ENCODE data around the gene WDR45B. TPM values are rescaled to one million over a fixed set of nuclear protein-coding genes. Genes with fewer than 3 reads are reported as not detected.

The WDR45B gene
- total RNA-seq, 1 donor from 2014 or later: 40.7 TPM

- Histone ChIP-seq H3K36me3 (ENCODE audit: control insufficient read depth in 3 of 3, insufficient read depth in 3 of 3, low read length in 3 of 3) (peaks cover 5 to 22% (median 6%) of the 10 kb centered on the region in 3 donors), H3K4me1 (ENCODE audit: control insufficient read depth in 3 of 3, insufficient read depth in 3 of 3, low read length in 3 of 3) (peaks cover 0 to 8% (median 6%) of the 10 kb centered on the region in 3 donors), H3K9me3 (ENCODE audit: control insufficient read depth in 3 of 3, low read length in 3 of 3) (no peaks in the 10 kb centered on the region), H3K4me3 (ENCODE audit: low read length in 3 of 3) (no peak overlapping the region), H3K27me3 (ENCODE audit: control insufficient read depth in 3 of 3, insufficient read depth in 3 of 3, low read length in 3 of 3) (no peaks in the 10 kb centered on the region), H3K9ac (ENCODE audit: low read depth in 1 of 3, low read length in 3 of 3) (no peak overlapping the region), H3K27ac (ENCODE audit: low read depth, low read length) (no peak overlapping the region)
Observed at GRCh38 chr17:82636626-82637598, 11.3 kb downstream of the WDR45B start.

GRCh38 chr17:82633343-82633742 lies 14.9 kb downstream of the WDR45B start:
- no peak overlapping the region for H3K27ac ChIP-seq (ENCODE audit: low read depth, low read length)
- no peak overlapping the region for H3K9ac ChIP-seq (ENCODE audit: low read depth in 1 of 3, low read length in 3 of 3)
- H3K36me3 ChIP-seq (ENCODE audit: control insufficient read depth in 3 of 3, insufficient read depth in 3 of 3, low read length in 3 of 3): peaks cover 8 to 23% (median 22%) of the 10 kb centered on the region in 3 donors
- no peaks in the 10 kb centered on the region for H3K9me3 ChIP-seq (ENCODE audit: control insufficient read depth in 3 of 3, low read length in 3 of 3)
- H3K4me1 ChIP-seq (ENCODE audit: control insufficient read depth in 3 of 3, insufficient read depth in 3 of 3, low read length in 3 of 3): no peaks in the 10 kb centered on the region
- no peaks in the 10 kb centered on the region for H3K27me3 ChIP-seq (ENCODE audit: control insufficient read depth in 3 of 3, insufficient read depth in 3 of 3, low read length in 3 of 3)
- no peak overlapping the region for H3K4me3 ChIP-seq (ENCODE audit: low read length in 3 of 3)

GRCh38 chr17:82632451-82632850 lies 15.8 kb downstream of the WDR45B start:
- Histone ChIP-seq H3K36me3 (ENCODE audit: control insufficient read depth in 3 of 3, insufficient read depth in 3 of 3, low read length in 3 of 3) (peaks cover 15 to 24% (median 23%) of the 10 kb centered on the region in 3 donors), H3K4me1 (ENCODE audit: control insufficient read depth in 3 of 3, insufficient read depth in 3 of 3, low read length in 3 of 3) (peaks cover 0 to 1% (median 0%) of the 10 kb centered on the region in 3 donors), H3K27me3 (ENCODE audit: control insufficient read depth in 3 of 3, insufficient read depth in 3 of 3, low read length in 3 of 3) (no peaks in the 10 kb centered on the region), H3K9me3 (ENCODE audit: control insufficient read depth in 3 of 3, low read length in 3 of 3) (no peaks in the 10 kb centered on the region), H3K9ac (ENCODE audit: low read depth in 1 of 3, low read length in 3 of 3) (no peak overlapping the region), H3K4me3 (ENCODE audit: low read length in 3 of 3) (no peak overlapping the region), H3K27ac (ENCODE audit: low read depth, low read length) (no peak overlapping the region)

- Histone ChIP-seq H3K36me3 (ENCODE audit: control insufficient read depth in 3 of 3, insufficient read depth in 3 of 3, low read length in 3 of 3) (peaks cover 22 to 31% (median 27%) of the 10 kb centered on the region in 3 donors), H3K9ac (ENCODE audit: low read depth in 1 of 3, low read length in 3 of 3) (no peak overlapping the region), H3K4me1 (ENCODE audit: control insufficient read depth in 3 of 3, insufficient read depth in 3 of 3, low read length in 3 of 3) (peaks cover 0 to 5% (median 0%) of the 10 kb centered on the region in 3 donors), H3K27ac (ENCODE audit: low read depth, low read length) (no peak overlapping the region), H3K9me3 (ENCODE audit: control insufficient read depth in 3 of 3, low read length in 3 of 3) (no peaks in the 10 kb centered on the region), H3K27me3 (ENCODE audit: control insufficient read depth in 3 of 3, insufficient read depth in 3 of 3, low read length in 3 of 3) (no peaks in the 10 kb centered on the region), H3K4me3 (ENCODE audit: low read length in 3 of 3) (no peak overlapping the region)
Observed at GRCh38 chr17:82631544-82631943, 16.7 kb downstream of the WDR45B start.

- Histone ChIP-seq H3K9me3 (ENCODE audit: control insufficient read depth in 3 of 3, low read length in 3 of 3) (no peaks in the 10 kb centered on the region), H3K4me3 (ENCODE audit: low read length in 3 of 3) (no peak overlapping the region), H3K9ac (ENCODE audit: low read depth in 1 of 3, low read length in 3 of 3) (no peak overlapping the region), H3K4me1 (ENCODE audit: control insufficient read depth in 3 of 3, insufficient read depth in 3 of 3, low read length in 3 of 3) (peaks cover 0 to 5% (median 0%) of the 10 kb centered on the region in 3 donors), H3K27me3 (ENCODE audit: control insufficient read depth in 3 of 3, insufficient read depth in 3 of 3, low read length in 3 of 3) (no peaks in the 10 kb centered on the region), H3K36me3 (ENCODE audit: control insufficient read depth in 3 of 3, insufficient read depth in 3 of 3, low read length in 3 of 3) (peaks cover 29 to 37% (median 32%) of the 10 kb centered on the region in 3 donors), H3K27ac (ENCODE audit: low read depth, low read length) (no peak overlapping the region)
Observed at GRCh38 chr17:82630212-82630611, 18.0 kb downstream of the WDR45B start.

GRCh38 chr17:82629748-82630147 lies 18.5 kb downstream of the WDR45B start:
- Histone ChIP-seq H3K4me3 (ENCODE audit: low read length in 3 of 3) (no peak overlapping the region), H3K4me1 (ENCODE audit: control insufficient read depth in 3 of 3, insufficient read depth in 3 of 3, low read length in 3 of 3) (peaks cover 0 to 5% (median 0%) of the 10 kb centered on the region in 3 donors), H3K9ac (ENCODE audit: low read depth in 1 of 3, low read length in 3 of 3) (no peak overlapping the region), H3K27ac (ENCODE audit: low read depth, low read length) (no peak overlapping the region), H3K9me3 (ENCODE audit: control insufficient read depth in 3 of 3, low read length in 3 of 3) (no peaks in the 10 kb centered on the region), H3K36me3 (ENCODE audit: control insufficient read depth in 3 of 3, insufficient read depth in 3 of 3, low read length in 3 of 3) (peaks cover 33 to 42% (median 35%) of the 10 kb centered on the region in 3 donors), H3K27me3 (ENCODE audit: control insufficient read depth in 3 of 3, insufficient read depth in 3 of 3, low read length in 3 of 3) (no peaks in the 10 kb centered on the region)

- H3K4me1 ChIP-seq (ENCODE audit: control insufficient read depth in 3 of 3, insufficient read depth in 3 of 3, low read length in 3 of 3): peaks cover 0 to 5% (median 0%) of the 10 kb centered on the region in 3 donors
- no peak overlapping the region for H3K27ac ChIP-seq (ENCODE audit: low read depth, low read length)
- H3K9me3 ChIP-seq (ENCODE audit: control insufficient read depth in 3 of 3, low read length in 3 of 3): no peaks in the 10 kb centered on the region
- H3K4me3 ChIP-seq (ENCODE audit: low read length in 3 of 3): no peak overlapping the region
- no peaks in the 10 kb centered on the region for H3K27me3 ChIP-seq (ENCODE audit: control insufficient read depth in 3 of 3, insufficient read depth in 3 of 3, low read length in 3 of 3)
- no peak overlapping the region for H3K9ac ChIP-seq (ENCODE audit: low read depth in 1 of 3, low read length in 3 of 3)
- H3K36me3 ChIP-seq (ENCODE audit: control insufficient read depth in 3 of 3, insufficient read depth in 3 of 3, low read length in 3 of 3): peaks cover 33 to 45% (median 34%) of the 10 kb centered on the region in 3 donors
Observed at GRCh38 chr17:82627405-82627804, 20.8 kb downstream of the WDR45B start.

GRCh38 chr17:82623707-82624106 lies 24.5 kb downstream of the WDR45B start:
- peaks cover 0 to 5% (median 0%) of the 10 kb centered on the region in 3 donors for H3K4me1 ChIP-seq (ENCODE audit: control insufficient read depth in 3 of 3, insufficient read depth in 3 of 3, low read length in 3 of 3)
- H3K27ac ChIP-seq (ENCODE audit: low read depth, low read length): no peak overlapping the region
- H3K36me3 ChIP-seq (ENCODE audit: control insufficient read depth in 3 of 3, insufficient read depth in 3 of 3, low read length in 3 of 3): peaks cover 43 to 57% (median 52%) of the 10 kb centered on the region in 3 donors
- no peaks in the 10 kb centered on the region for H3K27me3 ChIP-seq (ENCODE audit: control insufficient read depth in 3 of 3, insufficient read depth in 3 of 3, low read length in 3 of 3)
- no peak overlapping the region for H3K9ac ChIP-seq (ENCODE audit: low read depth in 1 of 3, low read length in 3 of 3)
- H3K9me3 ChIP-seq (ENCODE audit: control insufficient read depth in 3 of 3, low read length in 3 of 3): no peaks in the 10 kb centered on the region
- no peak overlapping the region for H3K4me3 ChIP-seq (ENCODE audit: low read length in 3 of 3)

- no peaks in the 10 kb centered on the region for H3K4me1 ChIP-seq (ENCODE audit: control insufficient read depth in 3 of 3, insufficient read depth in 3 of 3, low read length in 3 of 3)
- no peak overlapping the region for H3K9ac ChIP-seq (ENCODE audit: low read depth in 1 of 3, low read length in 3 of 3)
- H3K9me3 ChIP-seq (ENCODE audit: control insufficient read depth in 3 of 3, low read length in 3 of 3): no peaks in the 10 kb centered on the region
- H3K27me3 ChIP-seq (ENCODE audit: control insufficient read depth in 3 of 3, insufficient read depth in 3 of 3, low read length in 3 of 3): no peaks in the 10 kb centered on the region
- H3K27ac ChIP-seq (ENCODE audit: low read depth, low read length): no peak overlapping the region
- H3K4me3 ChIP-seq (ENCODE audit: low read length in 3 of 3): no peak overlapping the region
- H3K36me3 ChIP-seq (ENCODE audit: control insufficient read depth in 3 of 3, insufficient read depth in 3 of 3, low read length in 3 of 3): peaks cover 47 to 69% (median 66%) of the 10 kb centered on the region in 3 donors
Observed at GRCh38 chr17:82619641-82620040, 28.6 kb downstream of the WDR45B start.

GRCh38 chr17:82619211-82619610 lies 29.0 kb downstream of the WDR45B start:
- Histone ChIP-seq H3K4me1 (ENCODE audit: control insufficient read depth in 3 of 3, insufficient read depth in 3 of 3, low read length in 3 of 3) (no peaks in the 10 kb centered on the region), H3K36me3 (ENCODE audit: control insufficient read depth in 3 of 3, insufficient read depth in 3 of 3, low read length in 3 of 3) (peaks cover 48 to 72% (median 70%) of the 10 kb centered on the region in 3 donors), H3K9ac (ENCODE audit: low read depth in 1 of 3, low read length in 3 of 3) (no peak overlapping the region), H3K27me3 (ENCODE audit: control insufficient read depth in 3 of 3, insufficient read depth in 3 of 3, low read length in 3 of 3) (no peaks in the 10 kb centered on the region), H3K4me3 (ENCODE audit: low read length in 3 of 3) (no peak overlapping the region), H3K27ac (ENCODE audit: low read depth, low read length) (no peak overlapping the region), H3K9me3 (ENCODE audit: control insufficient read depth in 3 of 3, low read length in 3 of 3) (no peaks in the 10 kb centered on the region)

All from skeletal muscle tissue (tissue), 4 donors.